B cell (primary cell): ENCODE measurements around the gene EFNB2. TPM values are rescaled to one million over a fixed set of nuclear protein-coding genes. Genes with fewer than 3 reads are reported as not detected.
A peak's percentile ranks its signal among the peaks of the same experiment; 100 is the strongest.

Experiments used
- ATAC-seq: fragments of 200-7000 bp; cut with Tn5 transposase; one replicate; pipeline ENCODE4 v1.10.0; 2021; ENCODE audit warnings: low read depth, mild to moderate bottlenecking, moderate number of reproducible peaks, moderate library complexity
- CTCF ChIA-PET: fragments of 350-600 bp; sonication (Branson Sonifier 250); formaldehyde crosslinking; loops from one replicate; lab custom pipeline; 2021; ENCODE audit warnings: antibody characterized with exemption, inconsistent platforms; lab: Charles Lee
- POLR2A ChIA-PET: fragments of 350-600 bp; sonication (Branson Sonifier 250); formaldehyde crosslinking; loops from one replicate; lab custom pipeline; 2021; ENCODE audit warnings: antibody characterized with exemption; lab: Charles Lee
- DNase-seq: peaks from one replicate; pipeline ENCODE4 v3.0.0; 2013
- H2AFZ ChIP-seq: 2 replicates; pipeline ENCODE4 v1.6.1; 2012; ENCODE audit warnings: mild to moderate bottlenecking, low read depth, low read length; ENCODE audit not compliant: insufficient read depth, poor library complexity, severe bottlenecking
- H3K27ac ChIP-seq, 2 donors: 1 replicate in 1 of 2; 2 replicates in 1 of 2; pipeline ENCODE4 v1.5.1; 2012 to 2013; ENCODE audit warnings: low read length in 2 of 2, mild to moderate bottlenecking in 2 of 2, moderate library complexity in 1 of 2
- H3K27me3 ChIP-seq, 4 experiments: fragments of 200-600 bp in 1 of 4; sonication (generic) in 1 of 4; replicated peaks in 1 of 4; 1 replicate in 2 of 4; 2 replicates in 2 of 4; pipeline versions ENCODE4 v1.6.1 to v1.7.0; 2013 to 2016; ENCODE audit warnings: low read length in 3 of 4, mild to moderate bottlenecking in 2 of 4, mixed read lengths in 1 of 4, moderate library complexity in 1 of 4; ENCODE audit not compliant: insufficient read depth in 4 of 4, control insufficient read depth in 3 of 4; ENCODE audit errors: control extremely low read depth in 1 of 4
- H3K36me3 ChIP-seq, 2 experiments: replicated peaks in 1 of 2; 1 replicate in 1 of 2; 2 replicates in 1 of 2; pipeline versions ENCODE4 v1.6.1 to v1.7.1; 2013; ENCODE audit warnings: low read length in 1 of 2; ENCODE audit not compliant: insufficient read depth in 2 of 2, control insufficient read depth in 1 of 2; ENCODE audit errors: control extremely low read depth in 1 of 2, extremely low read depth in 1 of 2
- H3K4me1 ChIP-seq, 2 donors: fragments of 200-600 bp in 1 of 2; sonication (generic) in 1 of 2; 1 replicate in 1 of 2; 2 replicates in 1 of 2; pipeline versions ENCODE4 v1.5.1 to v1.6.1; 2013 to 2017; ENCODE audit warnings: low read length in 2 of 2; ENCODE audit not compliant: control insufficient read depth in 2 of 2, insufficient read depth in 2 of 2
- H3K4me2 ChIP-seq: replicated peaks from 2 replicates; pipeline ENCODE3; 2012; ENCODE audit warnings: mild to moderate bottlenecking, low read depth, low read length; ENCODE audit not compliant: poor library complexity, severe bottlenecking
- H3K4me3 ChIP-seq, 5 experiments: fragments of 200-600 bp in 1 of 5; sonication (generic) in 1 of 5; 1 replicate in 3 of 5; 2 replicates in 2 of 5; pipeline versions ENCODE4 v1.5.1 to v1.7.0; 2011 to 2016; ENCODE audit warnings: low read length in 4 of 5, mild to moderate bottlenecking in 4 of 5, low read depth in 2 of 5, control low read depth in 1 of 5, moderate library complexity in 1 of 5; ENCODE audit not compliant: insufficient read depth in 1 of 5; ENCODE audit errors: control extremely low read depth in 1 of 5, extremely low read depth in 1 of 5
- H3K79me2 ChIP-seq: fragments of 200-600 bp; sonication (generic); one replicate; pipeline ENCODE4 v1.6.0; 2016; ENCODE audit warnings: low read length; ENCODE audit not compliant: control insufficient read depth, insufficient read depth
- H3K9ac ChIP-seq: fragments of 200-600 bp; sonication (generic); 2 replicates; pipeline ENCODE4 v1.6.1; 2017; ENCODE audit warnings: mild to moderate bottlenecking, low read length, moderate library complexity
- H3K9me3 ChIP-seq, 3 donors: one replicate each; pipeline versions ENCODE4 v1.6.1 to v1.7.1; 2013; ENCODE audit warnings: low read length in 2 of 3; ENCODE audit not compliant: control insufficient read depth in 2 of 3, insufficient read depth in 1 of 3; ENCODE audit errors: control extremely low read depth in 1 of 3
- H4K20me1 ChIP-seq: 2 replicates; pipeline ENCODE4 v1.6.0; 2012; ENCODE audit warnings: mild to moderate bottlenecking, low read length; ENCODE audit not compliant: insufficient read depth, control insufficient read depth, poor library complexity, severe bottlenecking
- H3K27ac Mint-ChIP-seq: one replicate; pipeline ENCODE4 v1.8.0; 2021; ENCODE audit warnings: mixed read lengths
- H3K27me3 Mint-ChIP-seq: one replicate; pipeline ENCODE4 v1.8.0; 2021; ENCODE audit warnings: mixed read lengths
- H3K4me1 Mint-ChIP-seq: one replicate; pipeline ENCODE4 v1.8.0; 2021; ENCODE audit warnings: mixed read lengths
- H3K4me3 Mint-ChIP-seq: one replicate; pipeline ENCODE4 v1.8.0; 2021; ENCODE audit warnings: mixed read lengths
- H3K9me3 Mint-ChIP-seq: one replicate; pipeline ENCODE4 v1.8.0; 2022; ENCODE audit warnings: mixed read lengths; ENCODE audit not compliant: insufficient read depth
- EZH2 ChIP-seq: IDR thresholded peaks from 2 replicates; pipeline ENCODE4 v1.6.1; 2012; ENCODE audit warnings: borderline replicate concordance, low read depth, mild to moderate bottlenecking, moderate library complexity, low read length; ENCODE audit not compliant: insufficient read depth, poor library complexity, severe bottlenecking
- WGBS: methylation state at CpG from one replicate; pipeline ENCODE4 v1.1.5; 2013; ENCODE audit warnings: missing lambda C conversion rate; ENCODE audit not compliant: insufficient coverage; 5-methylcytosine and 5-hydroxymethylcytosine counted together
- intact Hi-C: fragments of 100-400 bp; cut with micrococcal nuclease; formaldehyde crosslinking; loops from one replicate; pipeline ENCODE4 v1.10.0; 2022
- polyA plus RNA-seq: library from polyadenylated mRNA; depleted of rRNA; stranded (reverse); fragments of >200 nt; gene quantifications from 2 replicates; pipeline ENCODE4 v1.2.3, GENCODE V29; 2012
- total RNA-seq, 2 donors: library from RNA; stranded (reverse); fragments of 120-200 nt in 1 of 2; gene quantifications; 1 replicate in 1 of 2; 2 replicates in 1 of 2; pipeline versions ENCODE4 v1.2.3 to v1.2.4, GENCODE V29; 2013 to 2022
- TF ChIP-seq, protein P1 (sequence below): fragments of 200-600 bp; IDR thresholded peaks from one replicate; pipeline ENCODE4 v1.8.0; 2022; ENCODE audit warnings: antibody characterized with exemption, mild to moderate bottlenecking

The EFNB2 gene
- total and polyA plus RNA-seq, 2 donors (not counting 1 experiment from before 2014, with no cell fraction given), result 0.04 to 1.2 TPM

DNA sequence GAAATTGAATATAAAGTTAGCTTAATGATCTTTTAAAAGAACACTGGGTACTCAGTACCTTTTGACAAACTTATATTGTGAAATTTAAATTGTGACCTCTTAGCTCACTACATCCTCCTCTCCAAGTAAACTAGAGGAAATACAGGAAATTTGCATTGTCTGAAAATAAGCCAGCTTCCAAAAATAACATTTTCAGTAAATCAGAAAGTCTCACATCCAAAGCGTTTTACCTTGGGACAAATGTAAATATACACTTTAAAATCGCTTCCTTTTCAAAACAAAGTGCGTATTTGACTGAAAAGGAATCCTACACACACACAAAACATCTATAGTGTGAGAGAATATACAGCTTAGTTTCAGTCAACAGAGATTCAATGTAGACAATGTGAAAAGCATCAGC lies 2.1 kb upstream of the EFNB2 start:
- DNase-seq (no peak), ATAC-seq (no peak)
- no CpG with 5 or more reads among the region's 3 CpGs for WGBS
- H3K4me3 Mint-ChIP-seq, result no peak overlapping the region
- no peak for TF ChIP-seq EZH2
- Histone ChIP-seq H3K4me1 (peaks cover 19 to 25% of the 10 kb centered on the region in 2 donors), H3K9ac (no peak overlapping the region), H3K4me2 (no peak overlapping the region), H3K27ac (no peak overlapping the region), H3K36me3 (no peaks in the 10 kb centered on the region), H3K4me3 (no peak overlapping the region), H2AFZ (no peak overlapping the region), H3K79me2 (no peaks in the 10 kb centered on the region), H4K20me1 (peaks cover 5% of the 10 kb centered on the region), H3K9me3 (peaks cover 0 to 7% (median 0%) of the 10 kb centered on the region in 3 donors), H3K27me3 (peaks cover 0 to 21% (median 15%) of the 10 kb centered on the region in 4 experiments)
- intact Hi-C loops, result loop anchor here (5.0 to 10.0 kb wide), 2 partner anchors 453 to 1965 kb away; no protein-coding TSS in a partner anchor
- H3K27me3 Mint-ChIP-seq, result peaks cover 16% of the 10 kb centered on the region
- H3K4me1 Mint-ChIP-seq, result peaks cover 17% of the 10 kb centered on the region
- ChIA-PET POLR2A (no interaction called here), CTCF (interaction anchor here (1.1 to 4.5 kb wide), 6 partner anchors 8 to 62 kb away, joined by 3 to 56 read pairs (median 9); partner anchors contain the start of gene ARGLU1)
- no peak overlapping the region for H3K27ac Mint-ChIP-seq
- H3K9me3 Mint-ChIP-seq, result no peaks in the 10 kb centered on the region

DNA sequence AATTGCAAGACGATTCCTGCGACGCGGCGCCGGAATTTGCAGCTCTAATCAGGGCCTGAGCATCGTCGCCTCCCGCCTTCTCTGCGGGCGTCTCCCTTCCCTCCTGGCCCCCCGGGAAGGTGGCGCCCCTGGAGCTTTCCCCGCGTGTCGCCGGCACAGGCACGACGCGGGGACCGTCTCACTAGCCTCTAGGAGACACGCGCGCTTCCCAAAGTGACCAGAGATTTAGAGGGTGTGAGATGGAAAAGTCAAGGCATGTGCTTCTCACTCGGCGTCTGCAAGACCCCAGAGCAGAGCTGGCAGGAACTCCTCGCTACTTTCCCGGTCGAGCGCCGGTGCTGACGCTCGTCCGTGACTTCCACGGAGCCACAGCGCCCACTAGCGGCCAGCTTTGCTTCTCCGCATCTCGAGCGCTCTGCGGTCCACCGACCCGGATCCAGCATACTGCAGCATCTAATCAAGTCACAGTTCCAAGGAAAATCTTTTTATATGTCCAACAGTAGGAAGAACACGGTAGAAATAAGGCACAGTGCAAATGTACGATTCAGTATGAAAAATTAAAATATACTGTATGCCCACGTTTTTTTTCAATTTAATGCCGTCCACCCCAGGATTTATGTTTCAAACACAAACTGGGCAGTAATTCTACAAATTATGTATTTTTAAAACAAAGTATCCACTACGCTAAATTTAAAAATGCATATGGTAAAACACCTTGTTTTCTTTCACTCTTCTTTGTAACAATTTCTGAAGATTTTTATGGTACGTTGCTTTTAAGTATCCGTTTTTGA lies 977 bp upstream of the EFNB2 start:
- WGBS, result under 1% methylated on average over 39 of the region's 50 CpGs
- Histone ChIP-seq H3K4me3 (peak overlapping the region; percentile 45 to 83 (median 70)), H3K36me3 (no peaks in the 10 kb centered on the region), H3K79me2 (no peaks in the 10 kb centered on the region), H4K20me1 (peaks cover 4% of the 10 kb centered on the region), H3K4me1 (peaks cover 25 to 28% of the 10 kb centered on the region in 2 donors), H3K9ac (peak overlapping the region; percentile 80), H3K9me3 (peaks cover 0 to 7% (median 0%) of the 10 kb centered on the region in 3 donors), H3K4me2 (peak overlapping the region; percentile 99), H2AFZ (peak overlapping the region; percentile 90), H3K27me3 (peaks cover 0 to 31% (median 25%) of the 10 kb centered on the region in 4 experiments), H3K27ac (no peak overlapping the region)
- peak overlapping the region; percentile 86 for H3K27ac Mint-ChIP-seq
- TF ChIP-seq, protein P1, sequence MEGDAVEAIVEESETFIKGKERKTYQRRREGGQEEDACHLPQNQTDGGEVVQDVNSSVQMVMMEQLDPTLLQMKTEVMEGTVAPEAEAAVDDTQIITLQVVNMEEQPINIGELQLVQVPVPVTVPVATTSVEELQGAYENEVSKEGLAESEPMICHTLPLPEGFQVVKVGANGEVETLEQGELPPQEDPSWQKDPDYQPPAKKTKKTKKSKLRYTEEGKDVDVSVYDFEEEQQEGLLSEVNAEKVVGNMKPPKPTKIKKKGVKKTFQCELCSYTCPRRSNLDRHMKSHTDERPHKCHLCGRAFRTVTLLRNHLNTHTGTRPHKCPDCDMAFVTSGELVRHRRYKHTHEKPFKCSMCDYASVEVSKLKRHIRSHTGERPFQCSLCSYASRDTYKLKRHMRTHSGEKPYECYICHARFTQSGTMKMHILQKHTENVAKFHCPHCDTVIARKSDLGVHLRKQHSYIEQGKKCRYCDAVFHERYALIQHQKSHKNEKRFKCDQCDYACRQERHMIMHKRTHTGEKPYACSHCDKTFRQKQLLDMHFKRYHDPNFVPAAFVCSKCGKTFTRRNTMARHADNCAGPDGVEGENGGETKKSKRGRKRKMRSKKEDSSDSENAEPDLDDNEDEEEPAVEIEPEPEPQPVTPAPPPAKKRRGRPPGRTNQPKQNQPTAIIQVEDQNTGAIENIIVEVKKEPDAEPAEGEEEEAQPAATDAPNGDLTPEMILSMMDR, result peak; percentile 96
- TF ChIP-seq EZH2, result no peak
- ATAC-seq, result peak; percentile 25
- DNase-seq, result peak; percentile 90
- peaks cover 26% of the 10 kb centered on the region for H3K27me3 Mint-ChIP-seq
- H3K4me1 Mint-ChIP-seq, result peaks cover 17% of the 10 kb centered on the region
- ChIA-PET POLR2A (interaction anchor here (2.0 kb wide), 1 partner anchor 32 kb away, joined by 5 read pairs; the partner anchor contains the start of gene ARGLU1), CTCF (interaction anchor here (0.7 to 4.5 kb wide), 16 partner anchors 9 to 1126 kb away, joined by 3 to 56 read pairs (median 3); partner anchors contain the start of gene ARGLU1)
- intact Hi-C loops, result loop anchor here (5.0 to 10.0 kb wide), 2 partner anchors 452 to 1964 kb away; no protein-coding TSS in a partner anchor
- H3K9me3 Mint-ChIP-seq, result no peaks in the 10 kb centered on the region
- H3K4me3 Mint-ChIP-seq, result peak overlapping the region; percentile 95
